GM21723 (cell line): ENCODE results near the gene HNRNPA1.
A peak's percentile ranks its signal among the peaks of the same experiment; 100 is the strongest.
"Not testable (repeated sequence)": the region's sequence is repeated elsewhere in the genome, so short reads cannot be mapped to it uniquely, and the experiment has no call there.

ENCODE experiments used
- ATAC-seq: cut with Tn5 transposase; IDR thresholded peaks from one replicate; pipeline ENCODE4 v1.9.1; 2021; ENCODE audit warnings: mild to moderate bottlenecking, moderate library complexity; ENCODE audit not compliant: unreplicated experiment

The HNRNPA1 gene

GRCh38 chr12:54280468-54281260 is at the start of gene HNRNPA1:
TSS of gene HNRNPA1 (plus strand) at chr12:54280726. CDS start at chr12:54280808, 82 bp downstream.
- ATAC-seq: peak; percentile 88

- ATAC-seq: not testable (repeated sequence)
Measured at GRCh38 chr12:54231269-54231668, 49.3 kb upstream of the HNRNPA1 start.

GRCh38 chr12:54232790-54233189 is 47.7 kb upstream of the HNRNPA1 start:
- no peak for ATAC-seq

GRCh38 chr12:54238531-54238930 is 42.0 kb upstream of the HNRNPA1 start:
- ATAC-seq: no peak

- ATAC-seq: no peak
Measured at GRCh38 chr12:54239620-54240019, 40.9 kb upstream of the HNRNPA1 start.

- no peak for ATAC-seq
Measured at GRCh38 chr12:54240129-54240528, 40.4 kb upstream of the HNRNPA1 start.

GRCh38 chr12:54240971-54241588 is 39.4 kb upstream of the HNRNPA1 start:
- no peak for ATAC-seq

GRCh38 chr12:54246011-54246641 is 34.4 kb upstream of the HNRNPA1 start:
- no peak for ATAC-seq

- ATAC-seq: no peak
Measured at GRCh38 chr12:54249489-54249888, 31.0 kb upstream of the HNRNPA1 start.

GRCh38 chr12:54251667-54252284 is 28.8 kb upstream of the HNRNPA1 start:
- ATAC-seq: no peak

GRCh38 chr12:54253240-54253639 is 27.3 kb upstream of the HNRNPA1 start:
- ATAC-seq: no peak

- ATAC-seq: no peak
Measured at GRCh38 chr12:54257332-54257731, 23.2 kb upstream of the HNRNPA1 start.

- no peak for ATAC-seq
Measured at GRCh38 chr12:54258201-54258681, 22.3 kb upstream of the HNRNPA1 start.

GRCh38 chr12:54259194-54260011 is 21.1 kb upstream of the HNRNPA1 start:
- ATAC-seq: peak; percentile 73

GRCh38 chr12:54261815-54262402 is 18.6 kb upstream of the HNRNPA1 start:
- ATAC-seq: no peak

- ATAC-seq: no peak
Measured at GRCh38 chr12:54262403-54262925, 18.1 kb upstream of the HNRNPA1 start.

- no peak for ATAC-seq
Measured at GRCh38 chr12:54265364-54265812, 15.1 kb upstream of the HNRNPA1 start.

GRCh38 chr12:54266852-54267251 is 13.7 kb upstream of the HNRNPA1 start:
- no peak for ATAC-seq

- ATAC-seq: no peak
Measured at GRCh38 chr12:54270345-54270744, 10.2 kb upstream of the HNRNPA1 start.

GRCh38 chr12:54272214-54272613 is 8.3 kb upstream of the HNRNPA1 start:
- ATAC-seq: no peak
